HepG2 (cell line): Measurements from ENCODE around the gene ARHGAP30. TPM values are rescaled to one million over a fixed set of nuclear protein-coding genes. Genes with fewer than 3 reads are reported as not detected.

Experiments
- ARID4A ChIP-seq: sonication (generic); formaldehyde crosslinking; IDR thresholded peaks from 2 replicates; pipeline ENCODE4 v1.5.0; 2020; ENCODE audit warnings: mild to moderate bottlenecking, missing genetic modification reagents, borderline replicate concordance
- ATF3 ChIP-seq: sonication (generic); formaldehyde crosslinking; IDR thresholded peaks from 2 replicates; pipeline ENCODE4 v1.4.0; 2020; ENCODE audit warnings: missing genetic modification reagents
- ETV5 ChIP-seq: IDR thresholded peaks from 2 replicates; pipeline ENCODE4 v1.6.1; 2018; ENCODE audit warnings: missing biosample characterization, missing genetic modification reagents, inconsistent platforms, borderline replicate concordance
- KMT2B ChIP-seq: IDR thresholded peaks from 2 replicates; pipeline ENCODE4 v1.6.1; 2016; ENCODE audit warnings: missing genetic modification reagents, missing compliant biosample characterization
- MAF1 ChIP-seq: sonication (generic); formaldehyde crosslinking; IDR thresholded peaks from 2 replicates; pipeline ENCODE4 v1.5.0; 2020; ENCODE audit warnings: missing genetic modification reagents, borderline replicate concordance
- MED13 ChIP-seq: sonication (generic); formaldehyde crosslinking; IDR thresholded peaks from 2 replicates; pipeline ENCODE4 v1.5.0; 2020; ENCODE audit warnings: missing genetic modification reagents
- MLX ChIP-seq: IDR thresholded peaks from 2 replicates; pipeline ENCODE4 v1.6.1; 2016
- MXD4 ChIP-seq: IDR thresholded peaks from 2 replicates; pipeline ENCODE4 v1.6.1; 2016; ENCODE audit warnings: mild to moderate bottlenecking, missing biosample characterization, missing genetic modification reagents
- NCOA1 ChIP-seq: sonication (generic); formaldehyde crosslinking; IDR thresholded peaks from 2 replicates; pipeline ENCODE4 v1.9.0; 2021; ENCODE audit warnings: missing genetic modification reagents
- NKX3-1 ChIP-seq: sonication (generic); formaldehyde crosslinking; IDR thresholded peaks from 2 replicates; pipeline ENCODE4 v1.5.0; 2020; ENCODE audit warnings: missing genetic modification reagents
- NR0B2 ChIP-seq: sonication (generic); formaldehyde crosslinking; IDR thresholded peaks from 2 replicates; pipeline ENCODE4 v1.4.0; 2020; ENCODE audit warnings: mild to moderate bottlenecking, missing genetic modification reagents
- PAX8 ChIP-seq: sonication (generic); formaldehyde crosslinking; IDR thresholded peaks from 2 replicates; pipeline ENCODE4 v1.8.0; 2022; ENCODE audit warnings: mild to moderate bottlenecking, missing genetic modification reagents, borderline replicate concordance
- RCOR2 ChIP-seq: IDR thresholded peaks from 2 replicates; pipeline ENCODE4 v1.6.1; 2016; ENCODE audit warnings: missing biosample characterization, missing genetic modification reagents
- REXO4 ChIP-seq: sonication (generic); formaldehyde crosslinking; IDR thresholded peaks from 2 replicates; pipeline ENCODE4 v1.8.0; 2022; ENCODE audit warnings: missing genetic modification reagents, mild to moderate bottlenecking, borderline replicate concordance
- RFX5 ChIP-seq: IDR thresholded peaks from 2 replicates; pipeline ENCODE4 v1.6.1; 2011; ENCODE audit warnings: low read depth, low read length, improper control_type of control experiment
- TEAD2 ChIP-seq: sonication (generic); formaldehyde crosslinking; IDR thresholded peaks from 2 replicates; pipeline ENCODE4 v1.9.0; 2021; ENCODE audit warnings: missing genetic modification reagents
- ZBTB10 ChIP-seq: sonication (generic); formaldehyde crosslinking; IDR thresholded peaks from 2 replicates; pipeline ENCODE4 v1.4.0; 2020; ENCODE audit warnings: missing genetic modification reagents, borderline replicate concordance
- ZBTB3 ChIP-seq: sonication (generic); formaldehyde crosslinking; IDR thresholded peaks from 2 replicates; pipeline ENCODE4 v1.4.0; 2020; ENCODE audit warnings: low read depth, mild to moderate bottlenecking, moderate library complexity, missing genetic modification reagents, borderline replicate concordance
- ZFP41 ChIP-seq: sonication (generic); formaldehyde crosslinking; IDR thresholded peaks from 2 replicates; pipeline ENCODE4 v1.4.0; 2020; ENCODE audit warnings: mild to moderate bottlenecking, missing genetic modification reagents, borderline replicate concordance
- ZFY ChIP-seq: sonication (generic); formaldehyde crosslinking; IDR thresholded peaks from 2 replicates; pipeline ENCODE4 v1.4.0; 2020; ENCODE audit warnings: missing genetic modification reagents
- ZMYM2 ChIP-seq: sonication (generic); formaldehyde crosslinking; IDR thresholded peaks from 2 replicates; pipeline ENCODE4 v1.8.0; 2022; ENCODE audit warnings: mild to moderate bottlenecking, missing genetic modification reagents
- ZNF780A ChIP-seq: sonication (generic); formaldehyde crosslinking; IDR thresholded peaks from 2 replicates; pipeline ENCODE4 v1.8.0; 2022; ENCODE audit warnings: mild to moderate bottlenecking, missing genetic modification reagents, moderate library complexity
- polyA plus RNA-seq, 8 experiments: library from polyadenylated mRNA; depleted of rRNA in 3 of 8; stranded (reverse) in 7 of 8; unstranded in 1 of 8; fragments of >200 nt; fragmentation: Illumina TruSeq in 4 of 8; extraction: Trizol in 4 of 8; gene quantifications; 2 replicates each; pipeline versions ENCODE4 v1.2.1 to v1.2.3, GENCODE V29; 2011 to 2016; ENCODE audit warnings: low read depth in 4 of 8, missing spikeins in 1 of 8, mixed read lengths in 1 of 8; ENCODE audit not compliant: insufficient read depth in 1 of 8
- total RNA-seq, 5 experiments: library from RNA; depleted of rRNA; stranded (reverse); fragments of >200 nt; fragmentation: Illumina TruSeq; extraction: Trizol; gene quantifications; 2 replicates each; pipeline ENCODE4 v1.2.3, GENCODE V29; 2016; ENCODE audit warnings: low read depth in 1 of 5

ARHGAP30 gene
- total and polyA plus RNA-seq, 2 of the 13 experiments (the other 11 are each of a cell fraction or from before 2014, with no cell fraction given) = 0.13 to 0.20 TPM

GRCh38 chr1:161044908-161045735 lies 24.6 kb downstream of the ARHGAP30 start (continued):
- TF ChIP-seq NR0B2 (CRISPR knock-in tag) (no peak), ARID4A (CRISPR knock-in tag) (peak; percentile 46; the same call in 1 of the 2 replicates), NCOA1 (CRISPR knock-in tag) (no peak), ATF3 (CRISPR knock-in tag) (0 out of 2 replicates have a peak, but pooled peaks have one; percentile 1), KMT2B (CRISPR knock-in tag) (peak; percentile 60; the same call in 1 of the 2 replicates), RCOR2 (CRISPR knock-in tag) (no peak), MED13 (CRISPR knock-in tag) (0 out of 2 replicates have a peak, but pooled peaks have one; percentile 34), REXO4 (CRISPR knock-in tag) (no peak), NKX3-1 (CRISPR knock-in tag) (0 out of 2 replicates have a peak, but pooled peaks have one; percentile 20), MXD4 (CRISPR knock-in tag) (no peak), ZFY (peak; percentile 58), ZBTB10 (CRISPR knock-in tag) (no peak), ZNF780A (CRISPR knock-in tag) (no peak), ZFP41 (CRISPR knock-in tag) (no peak), TEAD2 (CRISPR knock-in tag) (no peak), MLX (CRISPR knock-in tag) (no peak), MAF1 (CRISPR knock-in tag) (no peak), ZMYM2 (CRISPR knock-in tag) (no peak), PAX8 (CRISPR knock-in tag) (no peak), RFX5 (peak; percentile 63), ZBTB3 (CRISPR knock-in tag) (no peak), ETV5 (CRISPR knock-in tag) (peak; percentile 51; the same call in 1 of the 2 replicates)
